Smooth muscle cell (in vitro differentiated cells): ENCODE results near the gene PTPRU. TPM values are rescaled to one million over a fixed set of nuclear protein-coding genes. Genes with fewer than 3 reads are reported as not detected.
"Not testable (repeated sequence)": the region's sequence is repeated elsewhere in the genome, so short reads cannot be mapped to it uniquely, and the experiment has no call there.

Source experiments
- DNase-seq: peaks from one replicate; lab custom pipeline; 2025; ENCODE audit not compliant: unreplicated experiment; lab: John Stamatoyannopoulos, UW
- H2AFZ ChIP-seq: fragments of 200-600 bp; sonication (generic); 2 replicates; pipeline ENCODE4 v1.6.0; 2016; ENCODE audit warnings: antibody characterized with exemption, low read depth, mild to moderate bottlenecking
- H3F3A ChIP-seq: fragments of 200-600 bp; sonication (generic); 2 replicates; pipeline ENCODE4 v1.6.0; 2017; ENCODE audit warnings: antibody characterized with exemption, low read depth
- H3K27ac ChIP-seq: fragments of 200-600 bp; sonication (generic); 2 replicates; pipeline ENCODE4 v1.5.1; 2016; ENCODE audit warnings: low read depth, mild to moderate bottlenecking
- H3K27me3 ChIP-seq: fragments of 200-600 bp; sonication (generic); 2 replicates; pipeline ENCODE4 v1.6.1; 2016; ENCODE audit warnings: low read depth, mild to moderate bottlenecking
- H3K36me3 ChIP-seq: fragments of 200-600 bp; sonication (generic); 2 replicates; pipeline ENCODE4 v1.5.1; 2016; ENCODE audit warnings: low read depth
- H3K4me1 ChIP-seq: fragments of 200-600 bp; sonication (generic); 2 replicates; pipeline ENCODE4 v1.5.1; 2016; ENCODE audit warnings: low read depth
- H3K4me2 ChIP-seq: fragments of 200-600 bp; sonication (generic); 2 replicates; pipeline ENCODE4 v1.6.0; 2016; ENCODE audit warnings: mild to moderate bottlenecking
- H3K4me3 ChIP-seq: fragments of 200-600 bp; sonication (generic); 2 replicates; pipeline ENCODE4 v1.5.1; 2016; ENCODE audit warnings: mild to moderate bottlenecking
- H3K79me2 ChIP-seq: fragments of 200-600 bp; sonication (generic); 2 replicates; pipeline ENCODE4 v1.6.0; 2016; ENCODE audit warnings: low read depth, mild to moderate bottlenecking
- H3K9ac ChIP-seq: fragments of 200-600 bp; sonication (generic); 2 replicates; pipeline ENCODE4 v1.6.0; 2016; ENCODE audit warnings: low read depth
- H3K9me3 ChIP-seq: fragments of 200-600 bp; sonication (generic); replicated peaks from 2 replicates; pipeline ENCODE4 v1.5.1; 2016; ENCODE audit warnings: low read depth
- H4K20me1 ChIP-seq: fragments of 200-600 bp; sonication (generic); 2 replicates; pipeline ENCODE4 v1.6.0; 2016; ENCODE audit warnings: low read depth
- WGBS: methylation state at CpG from one replicate; pipeline ENCODE4 v1.1.7; 2016; ENCODE audit warnings: low lambda C conversion rate; 5-methylcytosine and 5-hydroxymethylcytosine counted together
- polyA plus RNA-seq: library from polyadenylated mRNA; unstranded; fragments of >200 nt; fragmentation: Nextera tagmentation; extraction: Ambion mirVana; gene quantifications from 2 replicates; pipeline ENCODE4 v1.2.1, GENCODE V29; 2016
- total RNA-seq: library from RNA; depleted of rRNA; stranded (reverse); fragments of >200 nt; gene quantifications from 2 replicates; pipeline ENCODE4 v1.2.3, GENCODE V29; 2014
- TF ChIP-seq, protein P1 (sequence below): fragments of 200-600 bp; sonication (generic); IDR thresholded peaks from 2 replicates; pipeline ENCODE4 v1.5.1; 2017; ENCODE audit warnings: borderline replicate concordance, mild to moderate bottlenecking, antibody characterized with exemption; ENCODE audit not compliant: insufficient read depth, poor library complexity, severe bottlenecking

Gene PTPRU
- total and polyA plus RNA-seq, 2 experiments from 2014 or later: 41.1 to 67.8 TPM

DNA sequence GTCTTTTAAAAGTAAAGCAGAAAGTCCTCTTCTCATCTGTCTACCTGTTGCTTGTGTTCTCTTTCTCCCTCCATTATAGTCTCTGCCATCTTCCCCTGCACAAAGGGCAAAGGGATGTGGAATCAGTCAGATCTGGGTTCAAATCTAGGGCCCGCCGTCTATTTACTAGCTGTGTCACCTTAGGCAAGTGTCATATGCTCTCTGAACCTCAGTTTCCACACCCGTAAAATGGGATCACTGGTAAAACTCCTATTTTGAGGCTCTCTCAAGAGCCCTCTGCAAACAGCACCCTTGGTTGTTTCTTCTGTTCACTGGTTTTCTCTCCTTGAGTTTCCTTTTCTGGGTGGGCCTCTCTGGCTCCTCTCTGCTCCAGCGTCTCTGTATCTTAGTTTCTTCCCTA, 2.6 kb upstream of the PTPRU start:
- H3K79me2 ChIP-seq: peaks cover 10% of the 10 kb centered on the region
- no peaks in the 10 kb centered on the region for H3K27me3 ChIP-seq
- TF ChIP-seq, protein P1, sequence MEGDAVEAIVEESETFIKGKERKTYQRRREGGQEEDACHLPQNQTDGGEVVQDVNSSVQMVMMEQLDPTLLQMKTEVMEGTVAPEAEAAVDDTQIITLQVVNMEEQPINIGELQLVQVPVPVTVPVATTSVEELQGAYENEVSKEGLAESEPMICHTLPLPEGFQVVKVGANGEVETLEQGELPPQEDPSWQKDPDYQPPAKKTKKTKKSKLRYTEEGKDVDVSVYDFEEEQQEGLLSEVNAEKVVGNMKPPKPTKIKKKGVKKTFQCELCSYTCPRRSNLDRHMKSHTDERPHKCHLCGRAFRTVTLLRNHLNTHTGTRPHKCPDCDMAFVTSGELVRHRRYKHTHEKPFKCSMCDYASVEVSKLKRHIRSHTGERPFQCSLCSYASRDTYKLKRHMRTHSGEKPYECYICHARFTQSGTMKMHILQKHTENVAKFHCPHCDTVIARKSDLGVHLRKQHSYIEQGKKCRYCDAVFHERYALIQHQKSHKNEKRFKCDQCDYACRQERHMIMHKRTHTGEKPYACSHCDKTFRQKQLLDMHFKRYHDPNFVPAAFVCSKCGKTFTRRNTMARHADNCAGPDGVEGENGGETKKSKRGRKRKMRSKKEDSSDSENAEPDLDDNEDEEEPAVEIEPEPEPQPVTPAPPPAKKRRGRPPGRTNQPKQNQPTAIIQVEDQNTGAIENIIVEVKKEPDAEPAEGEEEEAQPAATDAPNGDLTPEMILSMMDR: no peak
- peaks cover 2% of the 10 kb centered on the region for H4K20me1 ChIP-seq
- no peaks in the 10 kb centered on the region for H3K9me3 ChIP-seq
- H3K4me2 ChIP-seq: no peak overlapping the region
- WGBS: 94% methylated on average over 4 of the region's 4 CpGs
- peaks cover 18% of the 10 kb centered on the region for H3K4me1 ChIP-seq
- H3F3A ChIP-seq: peaks cover 12% of the 10 kb centered on the region
- no peak overlapping the region for H3K4me3 ChIP-seq
- no peak overlapping the region for H3K27ac ChIP-seq
- H3K9ac ChIP-seq: no peak overlapping the region
- no peak for DNase-seq
- no peak overlapping the region for H2AFZ ChIP-seq
- no peaks in the 10 kb centered on the region for H3K36me3 ChIP-seq

DNA sequence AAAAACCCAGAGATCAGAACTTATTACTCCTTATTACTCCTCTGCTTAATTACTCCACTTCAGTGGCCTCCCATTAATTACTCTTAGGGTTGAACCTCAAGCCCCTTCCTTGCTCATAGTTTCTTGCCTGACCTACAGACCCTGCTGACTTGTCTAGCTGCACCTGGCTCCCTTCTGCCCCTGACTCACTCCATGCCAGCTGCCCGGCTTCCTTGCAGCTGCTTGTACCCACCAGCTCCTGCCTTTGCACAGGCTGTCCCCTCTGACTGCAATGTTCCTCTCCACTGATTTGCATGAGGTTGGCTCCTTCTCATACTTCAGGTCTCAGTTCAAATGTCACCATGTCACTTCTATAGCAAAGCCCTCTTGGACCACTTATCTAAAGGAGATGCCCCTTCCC, 1.9 kb upstream of the PTPRU start:
- DNase-seq: no peak
- TF ChIP-seq, protein P1: no peak

DNA sequence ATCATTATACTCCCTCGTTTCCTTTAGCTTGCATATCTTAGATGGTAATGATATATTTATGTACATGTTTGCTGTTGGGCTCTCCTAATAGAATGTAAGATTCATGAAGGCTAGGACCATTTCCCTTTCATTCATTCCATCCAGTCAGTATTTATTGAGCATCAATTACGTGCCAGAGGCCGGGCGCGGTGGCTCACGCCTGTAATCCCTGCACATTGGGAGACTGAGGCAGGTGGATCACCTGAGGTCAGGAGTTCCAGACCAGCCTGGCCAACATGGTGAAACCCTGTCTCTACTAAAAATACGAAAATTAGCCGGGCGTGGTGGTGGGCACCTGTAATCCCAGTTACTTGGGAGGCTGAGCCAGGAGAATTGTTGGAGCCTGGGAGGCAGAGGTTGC, 1.4 kb upstream of the PTPRU start:
- not testable (repeated sequence) for DNase-seq, H3K4me3 ChIP-seq, H2AFZ ChIP-seq, H3K27me3 ChIP-seq, H3K36me3 ChIP-seq, H3K27ac ChIP-seq, H4K20me1 ChIP-seq, H3K4me2 ChIP-seq, H3K9ac ChIP-seq, H3K9me3 ChIP-seq, H3K79me2 ChIP-seq
- H3F3A ChIP-seq: peaks cover 12% of the 10 kb centered on the region
- peaks cover 26% of the 10 kb centered on the region for H3K4me1 ChIP-seq
- WGBS: 95% methylated on average over 9 of the region's 9 CpGs

More for the DNA sequence above, 1.9 kb upstream of the PTPRU start:
- no peak overlapping the region for H3K4me2 ChIP-seq
- peaks cover 26% of the 10 kb centered on the region for H3K4me1 ChIP-seq
- H3K36me3 ChIP-seq: no peaks in the 10 kb centered on the region
- H3K4me3 ChIP-seq: no peak overlapping the region
- H3K79me2 ChIP-seq: peaks cover 10% of the 10 kb centered on the region
- H3K27me3 ChIP-seq: no peaks in the 10 kb centered on the region
- H2AFZ ChIP-seq: no peak overlapping the region
- no peak overlapping the region for H3K9ac ChIP-seq
- no peak overlapping the region for H3K27ac ChIP-seq
- 100% methylated on average over 1 of the region's 1 CpG for WGBS
- peaks cover 15% of the 10 kb centered on the region for H3F3A ChIP-seq
- H3K9me3 ChIP-seq: no peaks in the 10 kb centered on the region
- peaks cover 4% of the 10 kb centered on the region for H4K20me1 ChIP-seq

DNA sequence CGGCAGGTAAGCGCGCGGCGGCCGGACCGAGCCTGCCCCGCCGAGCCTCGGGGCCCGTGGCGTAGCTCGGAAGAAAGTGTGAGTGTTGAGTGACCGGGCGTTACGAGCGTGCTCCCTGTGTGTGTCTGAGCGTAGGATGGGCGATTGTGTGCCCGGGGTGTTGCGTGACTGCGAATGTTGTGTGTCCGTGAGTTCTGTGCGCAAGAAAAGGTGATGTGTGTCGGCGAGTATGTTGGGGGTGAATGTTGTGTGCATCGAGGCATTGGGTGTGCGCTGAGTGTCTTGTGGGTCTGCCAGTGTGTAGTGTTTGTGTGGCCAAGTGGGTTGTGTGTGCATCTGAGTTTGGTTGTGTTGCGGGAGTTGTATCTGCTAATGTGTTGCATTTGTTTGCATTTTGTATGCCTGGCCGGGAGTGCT, 398 bp downstream of the PTPRU start:
- H2AFZ ChIP-seq: peak overlapping the region; percentile 46
- TF ChIP-seq, protein P1: no peak
- H3F3A ChIP-seq: peaks cover 9% of the 10 kb centered on the region
- no peaks in the 10 kb centered on the region for H3K27me3 ChIP-seq
- H3K4me3 ChIP-seq: peak overlapping the region; percentile 64
- no peaks in the 10 kb centered on the region for H3K36me3 ChIP-seq
- DNase-seq: no peak
- H3K9me3 ChIP-seq: no peaks in the 10 kb centered on the region
- peaks cover 31% of the 10 kb centered on the region for H3K4me1 ChIP-seq
- peak overlapping the region; percentile 85 for H3K4me2 ChIP-seq
- peak overlapping the region; percentile 70 for H3K9ac ChIP-seq
- H3K27ac ChIP-seq: peak overlapping the region; percentile 46
- WGBS: 1% methylated on average over 30 of the region's 30 CpGs
- H4K20me1 ChIP-seq: peaks cover 4% of the 10 kb centered on the region
- H3K79me2 ChIP-seq: peaks cover 17% of the 10 kb centered on the region
